KMS-11 (cell line): ENCODE measurements around the gene PKD2L1.
"Not testable (repeated sequence)": the region's sequence is repeated elsewhere in the genome, so short reads cannot be mapped to it uniquely, and the experiment has no call there.

Experiments
- H2AFZ ChIP-seq: fragments of 200-600 bp; sonication (generic); 2 replicates; pipeline ENCODE4 v1.6.1; 2016; ENCODE audit warnings: antibody characterized with exemption, mixed run types, low read depth
- H3K27ac ChIP-seq: fragments of 200-600 bp; sonication (generic); 2 replicates; pipeline ENCODE4 v1.6.1; 2016; ENCODE audit warnings: mild to moderate bottlenecking, mixed run types
- H3K27me3 ChIP-seq: fragments of 200-600 bp; sonication (generic); 2 replicates; pipeline ENCODE4 v1.6.1; 2017; ENCODE audit warnings: mild to moderate bottlenecking, low read depth, mixed run types, moderate library complexity; ENCODE audit not compliant: insufficient read depth
- H3K36me3 ChIP-seq: fragments of 200-600 bp; sonication (generic); 2 replicates; pipeline ENCODE4 v1.6.1; 2017; ENCODE audit warnings: mild to moderate bottlenecking, mixed run types; ENCODE audit not compliant: insufficient read depth
- H3K4me1 ChIP-seq: fragments of 200-600 bp; sonication (generic); 2 replicates; pipeline ENCODE4 v1.6.1; 2016; ENCODE audit warnings: mild to moderate bottlenecking, low read depth, mixed run types; ENCODE audit not compliant: poor library complexity, severe bottlenecking
- H3K4me2 ChIP-seq: fragments of 200-600 bp; sonication (generic); 2 replicates; pipeline ENCODE4 v1.7.0; 2016; ENCODE audit warnings: mild to moderate bottlenecking, mixed run types
- H3K4me3 ChIP-seq: fragments of 200-600 bp; sonication (generic); IDR thresholded peaks from 2 replicates; pipeline ENCODE4 v1.6.1; 2017; ENCODE audit warnings: low read depth, low read length, mixed read lengths; ENCODE audit not compliant: insufficient read depth
- H3K79me2 ChIP-seq: fragments of 200-600 bp; sonication (generic); 2 replicates; pipeline ENCODE4 v1.6.1; 2016; ENCODE audit warnings: low read depth, mixed run types; ENCODE audit not compliant: insufficient read depth
- H3K9ac ChIP-seq: fragments of 200-600 bp; sonication (generic); 2 replicates; pipeline ENCODE4 v1.6.1; 2016; ENCODE audit warnings: mild to moderate bottlenecking, mixed run types
- H4K20me1 ChIP-seq: fragments of 200-600 bp; sonication (generic); 2 replicates; pipeline ENCODE4 v1.6.1; 2016; ENCODE audit warnings: mild to moderate bottlenecking, mixed run types; ENCODE audit not compliant: insufficient read depth
- TF ChIP-seq, protein P1 (sequence below): fragments of 200-600 bp; sonication (generic); conservative IDR thresholded peaks from 2 replicates; pipeline ENCODE4 v1.6.1; 2017; ENCODE audit warnings: low read depth, mild to moderate bottlenecking, antibody characterized with exemption, low read length, moderate library complexity, mixed read lengths

PKD2L1 gene

DNA sequence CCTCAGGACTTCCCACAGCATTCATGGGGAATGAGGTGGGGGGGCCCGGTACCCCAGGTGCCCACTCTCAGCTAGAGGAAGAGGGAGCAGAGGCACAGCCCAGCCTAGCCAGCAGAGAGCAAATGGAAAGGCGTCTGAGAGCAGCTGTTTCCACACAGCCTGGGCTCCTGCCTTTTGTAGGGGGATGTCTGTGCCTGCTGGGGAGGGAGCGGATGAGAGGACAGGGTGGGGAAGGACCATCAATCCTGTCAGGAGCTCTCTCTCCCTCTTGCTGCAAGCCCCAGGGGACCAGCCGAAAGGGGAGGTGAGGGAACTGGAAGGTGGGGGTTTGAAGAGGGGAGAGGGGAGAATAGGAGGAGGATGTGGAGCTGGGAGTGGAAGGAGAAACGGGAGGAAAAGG is at the start of gene PKD2L1:
TSS of gene PKD2L1 (minus strand) at position 150 of the 400 bp plus-strand sequence. CDS start at position 25, 125 bp downstream.
- Histone ChIP-seq H3K4me2 (no peak within 1 kb of the TSS), H3K4me1 (no peaks in the 10 kb centered on the region), H3K27ac (no peak within 1 kb of the TSS), H3K9ac (no peak within 1 kb of the TSS), H4K20me1 (no peaks in the 10 kb centered on the region), H3K36me3 (no peaks in the 10 kb centered on the region), H3K79me2 (no peaks in the 10 kb centered on the region), H3K27me3 (no peaks in the 10 kb centered on the region), H3K4me3 (no peak within 1 kb of the TSS), H2AFZ (no peak within 1 kb of the TSS)
- TF ChIP-seq, protein P1, sequence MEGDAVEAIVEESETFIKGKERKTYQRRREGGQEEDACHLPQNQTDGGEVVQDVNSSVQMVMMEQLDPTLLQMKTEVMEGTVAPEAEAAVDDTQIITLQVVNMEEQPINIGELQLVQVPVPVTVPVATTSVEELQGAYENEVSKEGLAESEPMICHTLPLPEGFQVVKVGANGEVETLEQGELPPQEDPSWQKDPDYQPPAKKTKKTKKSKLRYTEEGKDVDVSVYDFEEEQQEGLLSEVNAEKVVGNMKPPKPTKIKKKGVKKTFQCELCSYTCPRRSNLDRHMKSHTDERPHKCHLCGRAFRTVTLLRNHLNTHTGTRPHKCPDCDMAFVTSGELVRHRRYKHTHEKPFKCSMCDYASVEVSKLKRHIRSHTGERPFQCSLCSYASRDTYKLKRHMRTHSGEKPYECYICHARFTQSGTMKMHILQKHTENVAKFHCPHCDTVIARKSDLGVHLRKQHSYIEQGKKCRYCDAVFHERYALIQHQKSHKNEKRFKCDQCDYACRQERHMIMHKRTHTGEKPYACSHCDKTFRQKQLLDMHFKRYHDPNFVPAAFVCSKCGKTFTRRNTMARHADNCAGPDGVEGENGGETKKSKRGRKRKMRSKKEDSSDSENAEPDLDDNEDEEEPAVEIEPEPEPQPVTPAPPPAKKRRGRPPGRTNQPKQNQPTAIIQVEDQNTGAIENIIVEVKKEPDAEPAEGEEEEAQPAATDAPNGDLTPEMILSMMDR, result no peak

DNA sequence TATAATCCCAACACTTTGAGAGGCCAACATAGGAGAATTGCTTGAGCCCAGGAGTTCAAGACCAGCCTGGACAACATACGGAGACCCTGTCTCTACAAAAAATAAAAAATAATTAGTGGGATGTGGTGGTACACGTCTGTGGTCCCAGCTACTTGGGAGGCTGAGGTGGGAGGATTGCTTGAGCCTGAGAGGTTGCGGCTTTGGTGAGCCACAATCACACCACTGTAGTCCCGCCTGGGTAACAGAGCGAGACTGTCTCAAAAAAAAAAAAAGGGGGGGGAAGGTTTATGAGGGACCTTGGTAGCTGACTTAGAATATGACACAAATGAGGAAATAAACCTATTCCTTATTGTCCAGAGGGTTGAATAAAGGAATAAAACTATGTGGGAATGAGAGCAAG is 47.8 kb upstream of the PKD2L1 start:
- H4K20me1 ChIP-seq, result no peaks in the 10 kb centered on the region
- H3K4me3 ChIP-seq, result no peak overlapping the region
- no peak overlapping the region for H3K27ac ChIP-seq
- H3K79me2 ChIP-seq, result peaks cover 14% of the 10 kb centered on the region; the same call in 1 of the 2 replicates
- H3K4me2 ChIP-seq, result no peak overlapping the region
- H3K4me1 ChIP-seq, result peaks cover 17% of the 10 kb centered on the region
- H2AFZ ChIP-seq, result no peak overlapping the region
- TF ChIP-seq, protein P1, result no peak
- no peaks in the 10 kb centered on the region for H3K27me3 ChIP-seq
- H3K36me3 ChIP-seq, result no peaks in the 10 kb centered on the region
- H3K9ac ChIP-seq, result no peak overlapping the region

DNA sequence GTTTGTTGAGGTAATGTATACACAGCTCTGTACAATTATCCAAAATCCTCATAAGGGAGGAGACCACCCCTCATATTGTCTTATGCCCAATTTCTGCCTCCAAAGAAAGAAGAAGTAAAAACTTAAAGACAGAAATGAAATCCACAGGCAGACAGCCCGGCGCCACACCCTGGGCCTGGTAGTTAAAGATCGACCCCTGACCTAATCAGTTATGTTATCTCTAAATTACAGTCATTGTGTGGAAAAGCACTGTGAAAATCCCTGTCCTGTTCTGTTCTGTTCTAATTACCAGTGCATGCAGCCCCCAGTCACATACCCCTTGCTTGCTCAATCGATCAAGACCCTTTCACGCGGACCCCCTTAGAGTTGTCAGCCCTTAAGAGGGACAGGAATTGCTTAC is 46.6 kb upstream of the PKD2L1 start:
- H3K4me2 ChIP-seq, result not testable (repeated sequence)

DNA sequence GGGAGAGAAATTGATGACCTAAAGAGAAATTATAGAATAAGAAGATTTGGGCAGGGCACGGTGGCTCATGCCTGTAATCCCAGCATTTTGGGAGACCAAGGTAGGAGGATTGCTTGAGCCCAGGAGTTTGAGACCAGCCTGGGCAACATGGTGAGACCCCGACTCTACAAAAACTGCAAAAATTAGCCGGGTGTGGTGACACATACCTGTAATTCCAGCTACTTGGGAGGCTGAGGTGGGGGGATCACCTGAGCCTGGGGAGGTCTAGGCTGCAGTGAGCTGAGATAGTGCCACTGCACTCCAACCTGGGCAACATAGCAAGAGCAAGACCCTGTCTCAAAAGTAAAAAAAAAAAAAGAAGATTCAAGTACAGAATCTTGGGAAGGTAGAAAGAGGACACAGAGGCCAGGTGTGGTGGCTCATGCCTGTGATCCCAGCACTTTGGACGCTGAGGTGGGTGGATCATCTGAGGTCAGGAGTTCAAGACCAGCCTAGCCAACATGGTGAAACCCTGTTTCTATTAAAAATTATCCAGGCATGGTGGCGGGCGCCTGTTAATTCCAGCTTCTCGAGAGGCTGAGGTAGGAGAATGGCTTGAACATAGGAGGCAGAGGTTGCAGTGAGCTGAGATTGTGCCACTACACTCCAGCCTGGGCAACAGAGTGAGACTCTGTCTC is 44.8 kb upstream of the PKD2L1 start:
- Histone ChIP-seq H3K79me2 (peaks cover 14% of the 10 kb centered on the region; the same call in 1 of the 2 replicates), H3K4me1 (peaks cover 47% of the 10 kb centered on the region)
- H2AFZ ChIP-seq, result not testable (repeated sequence)

More for the DNA sequence above, 46.6 kb upstream of the PKD2L1 start:
- H4K20me1 ChIP-seq, H3K9ac ChIP-seq, H2AFZ ChIP-seq, H3K27ac ChIP-seq, H3K4me3 ChIP-seq, H3K27me3 ChIP-seq, H3K36me3 ChIP-seq: not testable (repeated sequence)
- H3K4me1 ChIP-seq, result peaks cover 29% of the 10 kb centered on the region
- peaks cover 14% of the 10 kb centered on the region; the same call in 1 of the 2 replicates for H3K79me2 ChIP-seq

DNA sequence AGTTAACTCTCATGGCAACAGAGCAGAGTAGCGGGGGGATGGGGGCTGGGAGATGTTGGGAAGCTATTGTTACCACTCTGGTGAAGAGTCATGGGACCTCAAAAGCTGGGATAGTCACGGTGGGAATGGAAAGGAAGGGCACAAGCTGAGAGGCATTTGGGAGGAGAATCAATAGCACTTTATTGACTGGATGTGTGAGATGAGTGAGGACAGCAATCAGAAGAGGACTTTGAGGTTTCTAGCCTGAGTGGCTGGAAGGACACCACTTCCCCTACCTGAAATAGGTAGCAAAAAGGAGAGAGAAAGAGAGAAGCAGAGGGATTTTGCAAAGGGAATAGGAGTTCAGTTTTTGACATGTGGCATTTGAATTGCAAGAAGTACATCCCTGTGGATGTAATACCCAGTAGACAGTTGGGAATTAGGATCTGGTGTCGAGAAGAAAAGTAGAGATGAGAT is 44.2 kb upstream of the PKD2L1 start:
- TF ChIP-seq, protein P1, result no peak
- Histone ChIP-seq H3K4me3 (peak overlapping the region; percentile 59), H3K4me1 (peaks cover 53% of the 10 kb centered on the region), H3K27me3 (no peaks in the 10 kb centered on the region), H3K9ac (peak overlapping the region; percentile 85), H3K4me2 (peak overlapping the region; percentile 65), H2AFZ (peak overlapping the region; percentile 64), H3K79me2 (peaks cover 14% of the 10 kb centered on the region; the same call in 1 of the 2 replicates), H3K27ac (peak overlapping the region; percentile 90), H4K20me1 (no peaks in the 10 kb centered on the region), H3K36me3 (no peaks in the 10 kb centered on the region)

More for the DNA sequence above, 44.8 kb upstream of the PKD2L1 start:
- H4K20me1 ChIP-seq, H3K27me3 ChIP-seq, H3K36me3 ChIP-seq, H3K4me3 ChIP-seq: not testable (repeated sequence)
- Histone ChIP-seq H3K4me2 (peak overlapping the region; percentile 65), H3K9ac (peak overlapping the region; percentile 85), H3K27ac (peak overlapping the region; percentile 90)
